Heart left ventricle (tissue), 16 donors: ENCODE data around the gene MRPL4. TPM values are rescaled to one million over a fixed set of nuclear protein-coding genes. Genes with fewer than 3 reads are reported as not detected.

Experiments used
- ATAC-seq, 4 donors: fragments of 200-7000 bp; cut with Tn5 transposase; one replicate each; pipeline ENCODE4 v1.9.1; 2020 to 2022; ENCODE audit warnings: moderate library complexity in 4 of 4, mild to moderate bottlenecking in 3 of 4, moderate number of reproducible peaks in 1 of 4
- DNase-seq, 5 donors: peaks; one replicate each; pipeline ENCODE4 v3.0.0-alpha.2; 2020
- H3K27ac ChIP-seq, 12 donors: fragments of 200-600 bp; sonication (generic) in 4 of 12; one replicate each; pipeline versions ENCODE4 v1.5.0 to v1.8.0; 2016 to 2022; ENCODE audit warnings: mild to moderate bottlenecking in 2 of 12
- H3K27me3 ChIP-seq, 9 donors: fragments of 200-600 bp; sonication (generic) in 2 of 9; one replicate each; pipeline versions ENCODE4 v1.5.1 to v1.8.0; 2016 to 2022; ENCODE audit warnings: mild to moderate bottlenecking in 3 of 9
- H3K36me3 ChIP-seq, 9 donors: fragments of 200-600 bp; sonication (generic) in 2 of 9; one replicate each; pipeline versions ENCODE4 v1.5.0 to v1.8.0; 2018 to 2022; ENCODE audit warnings: mild to moderate bottlenecking in 2 of 9
- H3K4me1 ChIP-seq, 12 donors: fragments of 200-600 bp; sonication (generic) in 4 of 12; one replicate each; pipeline versions ENCODE4 v1.5.0 to v1.8.0; 2016 to 2022; ENCODE audit warnings: mild to moderate bottlenecking in 3 of 12
- H3K4me3 ChIP-seq, 12 donors: fragments of 200-600 bp; sonication (generic) in 4 of 12; one replicate each; pipeline versions ENCODE4 v1.5.0 to v1.8.0; 2017 to 2022; ENCODE audit warnings: mild to moderate bottlenecking in 9 of 12, moderate library complexity in 4 of 12
- H3K9me3 ChIP-seq, 12 donors: fragments of 200-600 bp; sonication (generic) in 4 of 12; one replicate each; pipeline versions ENCODE4 v1.5.0 to v1.8.0; 2016 to 2022; ENCODE audit warnings: mild to moderate bottlenecking in 1 of 12
- POLR2A ChIP-seq, 2 donors: fragments of 450-650 bp; IDR thresholded peaks; one replicate each; pipeline ENCODE4 v1.6.1; 2017; ENCODE audit warnings: antibody characterized with exemption in 2 of 2, mild to moderate bottlenecking in 2 of 2, moderate library complexity in 2 of 2
- WGBS, 4 donors: extraction: QIAGEN DNeasy Blood & Tissue Kit in 2 of 4; methylation state at CpG; one replicate each; pipeline versions ENCODE4 v1.1.5 to v1.1.7; 2013 to 2018; 5-methylcytosine and 5-hydroxymethylcytosine counted together
- intact Hi-C, 10 donors: fragments of 100-400 bp; cut with DNase I; formaldehyde crosslinking; loops; one replicate each; pipeline versions ENCODE4 v1.11.1 to v1.14.2; 2022
- polyA plus RNA-seq, 2 donors: library from polyadenylated mRNA; stranded (reverse); fragments of 200-250 nt; gene quantifications; one replicate each; pipeline ENCODE4 v1.2.3, GENCODE V29; 2013
- total RNA-seq, 9 donors: library from RNA; depleted of rRNA in 2 of 9; stranded (reverse); fragments of >200 nt in 2 of 9; fragmentation: NEBNext Ultra II Directional in 3 of 9; extraction: Animal tissue kit (Norgen Biotek cat#: 25700) in 3 of 9; gene quantifications; one replicate each; pipeline versions ENCODE4 v1.1.0 to v1.2.4, GENCODE V29; 2016 to 2023
- TF ChIP-seq, protein P1 (sequence below), 12 donors: fragments of 200-600 bp; sonication (generic) in 4 of 12; IDR thresholded peaks; one replicate each; pipeline versions ENCODE4 v1.5.0 to v1.8.0; 2018 to 2022; ENCODE audit warnings: antibody characterized with exemption in 12 of 12, mild to moderate bottlenecking in 5 of 12
- donor health status: ischemic (EF 13 %, LVEDD 7.1; RV severe dilation, severe dysfunction).
- donor health status: healthy with polysubstance abuse.
- donor health status: DM: no; HTN: yes; CAD: no.
- donor health status: DM: no; HTN: no; CAD: no.
- donor health status: ischemic (EF 25% LVEDD 6.9; RV normal size, moderate dysfunction).
- donor health status: ischemic (EF 25% LVEDD 5.7; RV mildly dilated, moderate dysfunction).
- donor health status: healthy.
- donor health status: DM: yes; HTN: yes; CAD: no.
- donor health status: ischemic (EF 35%, LVEDD 5.7; RV mildly dilated, moderate dysfunction).
- donor health status: nonischemic (EF 11% LVEDD 7.7; RV severe dilation, severe dysfunction).
- donor health status: DM: yes; HTN: yes; CAD: no.
- donor health status: PGD.
- donor health status: ischemic (EF 29% LVEDD 5.4; RV normal size, mild dysfunction).
- donor health status: nonischemic (EF 23%, LVEDD 6.1; RV moderate dilation, normal function).

The MRPL4 gene
- total and polyA plus RNA-seq, 11 donors, result 37.7 to 123 (median 68.2) TPM

DNA sequence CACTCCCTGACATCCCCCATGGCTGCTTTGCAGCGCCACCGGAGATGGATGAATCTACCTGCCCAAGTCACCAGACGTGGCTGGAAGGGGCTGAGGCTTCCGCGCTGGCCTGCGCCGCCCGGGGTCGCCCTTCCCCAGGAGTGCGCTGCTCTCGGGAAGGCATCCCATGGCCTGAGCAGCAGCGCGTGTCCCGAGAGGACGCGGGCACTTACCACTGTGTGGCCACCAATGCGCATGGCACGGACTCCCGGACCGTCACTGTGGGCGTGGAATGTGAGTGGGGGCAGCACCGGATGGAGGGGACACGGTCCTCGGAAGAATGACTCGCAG, 42.3 kb downstream of the MRPL4 start:
- H3K36me3 ChIP-seq, result no peaks in the 10 kb centered on the region
- H3K27me3 ChIP-seq, result peaks cover 36 to 98% (median 75%) of the 10 kb centered on the region in 9 donors
- peaks cover 10 to 64% (median 36%) of the 10 kb centered on the region in 12 donors for H3K4me1 ChIP-seq
- ATAC-seq (no peak), DNase-seq (peak in 1 of 5 donors; percentile 27)
- H3K4me3 ChIP-seq, result peak overlapping the region in 1 of 12 donors; percentile 10
- H3K9me3 ChIP-seq, result no peaks in the 10 kb centered on the region
- TF ChIP-seq, protein P1, sequence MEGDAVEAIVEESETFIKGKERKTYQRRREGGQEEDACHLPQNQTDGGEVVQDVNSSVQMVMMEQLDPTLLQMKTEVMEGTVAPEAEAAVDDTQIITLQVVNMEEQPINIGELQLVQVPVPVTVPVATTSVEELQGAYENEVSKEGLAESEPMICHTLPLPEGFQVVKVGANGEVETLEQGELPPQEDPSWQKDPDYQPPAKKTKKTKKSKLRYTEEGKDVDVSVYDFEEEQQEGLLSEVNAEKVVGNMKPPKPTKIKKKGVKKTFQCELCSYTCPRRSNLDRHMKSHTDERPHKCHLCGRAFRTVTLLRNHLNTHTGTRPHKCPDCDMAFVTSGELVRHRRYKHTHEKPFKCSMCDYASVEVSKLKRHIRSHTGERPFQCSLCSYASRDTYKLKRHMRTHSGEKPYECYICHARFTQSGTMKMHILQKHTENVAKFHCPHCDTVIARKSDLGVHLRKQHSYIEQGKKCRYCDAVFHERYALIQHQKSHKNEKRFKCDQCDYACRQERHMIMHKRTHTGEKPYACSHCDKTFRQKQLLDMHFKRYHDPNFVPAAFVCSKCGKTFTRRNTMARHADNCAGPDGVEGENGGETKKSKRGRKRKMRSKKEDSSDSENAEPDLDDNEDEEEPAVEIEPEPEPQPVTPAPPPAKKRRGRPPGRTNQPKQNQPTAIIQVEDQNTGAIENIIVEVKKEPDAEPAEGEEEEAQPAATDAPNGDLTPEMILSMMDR (IDR thresholded peaks at IDR 0.05), result peak in 1 of 12 donors; percentile 8
- no peak for TF ChIP-seq POLR2A (IDR thresholded peaks at IDR 0.05)
- 10 to 23% (median 19%) methylated on average over 13 to 25 of the region's 25 CpGs for WGBS, 4 donors
- intact Hi-C loops, result no loop called here
- no peak overlapping the region for H3K27ac ChIP-seq

DNA sequence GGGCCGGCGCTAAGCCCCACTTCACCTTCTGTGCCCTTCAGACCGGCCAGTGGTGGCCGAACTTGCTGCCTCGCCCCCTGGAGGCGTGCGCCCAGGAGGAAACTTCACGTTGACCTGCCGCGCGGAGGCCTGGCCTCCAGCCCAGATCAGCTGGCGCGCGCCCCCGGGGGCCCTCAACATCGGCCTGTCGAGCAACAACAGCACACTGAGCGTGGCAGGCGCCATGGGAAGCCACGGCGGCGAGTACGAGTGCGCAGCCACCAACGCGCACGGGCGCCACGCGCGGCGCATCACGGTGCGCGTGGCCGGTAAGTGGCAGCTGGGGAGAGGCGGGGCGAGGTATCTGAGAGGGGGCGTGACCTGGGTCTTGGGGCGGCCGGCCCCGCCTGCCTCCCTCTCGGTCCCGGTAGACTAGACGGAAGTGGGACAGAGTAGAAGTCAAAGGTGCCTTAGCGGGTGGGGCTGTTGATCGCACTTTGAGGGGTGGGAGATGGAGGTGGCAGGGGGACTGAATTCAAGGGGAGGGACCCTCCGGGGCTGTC, 43.4 kb downstream of the MRPL4 start:
- 1 to 4% (median 2%) methylated on average over 18 to 48 of the region's 48 CpGs for WGBS, 4 donors
- no peaks in the 10 kb centered on the region for H3K9me3 ChIP-seq
- intact Hi-C loops, result no loop called here
- H3K27ac ChIP-seq, result no peak overlapping the region
- no peaks in the 10 kb centered on the region for H3K36me3 ChIP-seq
- peak overlapping the region in 10 of 12 donors; percentile 9 to 51 (median 27) for H3K4me3 ChIP-seq
- H3K27me3 ChIP-seq, result peaks cover 36 to 97% (median 67%) of the 10 kb centered on the region in 9 donors
- DNase-seq (peak in 2 of 5 donors; percentile 37 to 68), ATAC-seq (peak in 1 of 4 donors; percentile 3)
- peaks cover 10 to 61% (median 28%) of the 10 kb centered on the region in 12 donors for H3K4me1 ChIP-seq
- TF ChIP-seq, protein P1 (IDR thresholded peaks at IDR 0.05), result peak in 1 of 12 donors; percentile 20
- TF ChIP-seq POLR2A (IDR thresholded peaks at IDR 0.05), result no peak

DNA sequence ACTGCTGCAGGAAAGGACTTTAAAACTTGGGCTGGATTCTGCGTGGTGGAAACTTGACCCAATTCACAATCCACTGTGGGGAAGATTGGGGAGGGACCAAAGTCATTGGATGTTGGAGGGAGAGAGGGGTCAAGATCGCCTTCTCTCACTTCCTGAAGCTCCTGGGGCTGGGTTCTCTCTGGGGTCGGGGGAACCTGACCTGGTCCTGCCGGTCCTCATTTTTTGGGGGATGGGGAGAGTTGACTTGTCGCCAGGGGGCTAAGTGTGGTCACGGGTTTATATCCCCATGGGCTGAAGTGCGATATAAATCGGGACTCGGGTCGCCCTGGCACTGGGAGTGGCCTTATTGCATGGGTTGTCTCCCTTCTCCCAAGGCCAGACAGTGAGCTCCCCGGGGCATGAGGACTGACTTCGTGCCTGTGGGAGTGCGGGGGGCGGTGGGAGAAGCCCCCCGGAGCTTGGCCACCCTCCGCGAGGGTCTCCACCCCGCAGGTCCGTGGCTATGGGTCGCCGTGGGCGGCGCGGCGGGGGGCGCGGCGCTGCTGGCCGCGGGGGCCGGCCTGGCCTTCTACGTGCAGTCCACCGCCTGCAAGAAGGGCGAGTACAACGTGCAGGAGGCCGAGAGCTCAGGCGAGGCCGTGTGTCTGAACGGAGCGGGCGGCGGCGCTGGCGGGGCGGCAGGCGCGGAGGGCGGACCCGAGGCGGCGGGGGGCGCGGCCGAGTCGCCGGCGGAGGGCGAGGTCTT, 44.0 kb downstream of the MRPL4 start:
- intact Hi-C loops, result no loop called here
- TF ChIP-seq POLR2A (IDR thresholded peaks at IDR 0.05), result no peak
- TF ChIP-seq, protein P1 (IDR thresholded peaks at IDR 0.05), result no peak
- H3K27ac ChIP-seq, result no peak overlapping the region
- DNase-seq (no peak), ATAC-seq (no peak)
- H3K27me3 ChIP-seq, result peaks cover 33 to 97% (median 60%) of the 10 kb centered on the region in 9 donors
- H3K9me3 ChIP-seq, result no peaks in the 10 kb centered on the region
- H3K36me3 ChIP-seq, result no peaks in the 10 kb centered on the region
- H3K4me1 ChIP-seq, result peaks cover 10 to 57% (median 22%) of the 10 kb centered on the region in 12 donors
- H3K4me3 ChIP-seq, result peak overlapping the region in 5 of 12 donors; percentile 26 to 51 (median 30)
- WGBS, 4 donors, result 4 to 16% (median 7%) methylated on average over 21 to 58 of the region's 58 CpGs
